SH-SY5Y (cell line): ENCODE measurements around the gene CYP4F12.

ENCODE experiments used
- GATA2 ChIP-seq: IDR thresholded peaks from 2 replicates; pipeline ENCODE4 v1.6.1; 2011; ENCODE audit warnings: mild to moderate bottlenecking, low read depth, low read length
- GATA3 ChIP-seq: IDR thresholded peaks from 2 replicates; pipeline ENCODE4 v1.6.1; 2011; ENCODE audit warnings: low read depth, mild to moderate bottlenecking, low read length, moderate library complexity

DNA sequence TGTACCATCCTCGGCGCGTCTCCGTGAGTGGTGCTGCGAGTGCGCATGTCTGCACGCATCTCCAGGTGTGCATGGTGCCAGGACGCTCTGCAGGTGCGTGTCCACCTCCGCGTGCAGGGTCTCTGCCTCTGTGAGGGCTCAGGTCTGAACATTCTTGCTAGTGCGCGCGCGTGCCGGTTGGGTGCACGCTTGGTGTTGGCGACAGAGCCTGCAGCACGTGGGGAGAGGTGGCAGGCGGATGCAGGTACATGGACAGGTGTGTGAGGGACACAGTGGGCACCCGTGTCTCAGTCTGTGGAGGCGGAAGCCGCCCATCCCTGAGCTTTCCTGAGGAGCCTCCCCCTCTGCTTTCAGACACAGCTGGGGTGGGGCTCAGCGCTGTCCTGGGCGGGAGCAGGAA, 50.1 kb downstream of the CYP4F12 start:
- no peak for TF ChIP-seq GATA2
- TF ChIP-seq GATA3, result no peak
